Mesenchymal stem cell (in vitro differentiated cells and primary cell): ENCODE measurements around the gene LIAS. TPM values are rescaled to one million over a fixed set of nuclear protein-coding genes. Genes with fewer than 3 reads are reported as not detected.

Experiments
- DNase-seq: peaks from one replicate; pipeline ENCODE4 v3.0.0-alpha.2; 2013
- H2AFZ ChIP-seq: one replicate; pipeline ENCODE4 v1.6.1; 2013; ENCODE audit warnings: low read depth, mild to moderate bottlenecking, control low read depth, inconsistent platforms, low read length, moderate library complexity
- H2AK5ac ChIP-seq: 2 replicates; pipeline ENCODE4 v1.6.1; 2013; ENCODE audit warnings: low read length, moderate library complexity, mild to moderate bottlenecking, inconsistent platforms; ENCODE audit not compliant: severe bottlenecking
- H2BK120ac ChIP-seq: one replicate; pipeline ENCODE4 v1.6.1; 2013; ENCODE audit warnings: low read depth, mild to moderate bottlenecking, inconsistent platforms, low read length, moderate library complexity
- H2BK12ac ChIP-seq, 2 experiments: one replicate each; pipeline ENCODE4 v1.6.1; 2013; ENCODE audit warnings: inconsistent platforms in 2 of 2, low read length in 2 of 2, mild to moderate bottlenecking in 2 of 2, moderate library complexity in 2 of 2, control low read depth in 1 of 2
- H2BK15ac ChIP-seq: one replicate; pipeline ENCODE4 v1.6.1; 2013; ENCODE audit warnings: mild to moderate bottlenecking, low read depth, inconsistent platforms; ENCODE audit not compliant: poor library complexity, severe bottlenecking
- H2BK5ac ChIP-seq: 2 replicates; pipeline ENCODE4 v1.6.1; 2013; ENCODE audit warnings: low read depth, mild to moderate bottlenecking, low read length, control low read depth, inconsistent platforms; ENCODE audit not compliant: poor library complexity, severe bottlenecking
- H3K14ac ChIP-seq, 2 experiments: one replicate each; pipeline ENCODE4 v1.6.1; 2013; ENCODE audit warnings: inconsistent platforms in 2 of 2, low read length in 2 of 2, control low read depth in 1 of 2, mild to moderate bottlenecking in 1 of 2, moderate library complexity in 1 of 2
- H3K18ac ChIP-seq, 2 experiments: one replicate each; pipeline ENCODE4 v1.6.1; 2013; ENCODE audit warnings: inconsistent platforms in 2 of 2, low read length in 2 of 2, control low read depth in 1 of 2, low read depth in 1 of 2, mild to moderate bottlenecking in 1 of 2
- H3K23ac ChIP-seq, 2 experiments: one replicate each; pipeline ENCODE4 v1.6.1; 2013; ENCODE audit warnings: inconsistent platforms in 2 of 2, low read length in 2 of 2, mild to moderate bottlenecking in 2 of 2, moderate library complexity in 2 of 2, control low read depth in 1 of 2
- H3K27ac ChIP-seq: 2 replicates; pipeline ENCODE4 v1.5.1; 2013; ENCODE audit warnings: mild to moderate bottlenecking, moderate library complexity, low read length, control low read depth, inconsistent platforms; ENCODE audit not compliant: poor library complexity, severe bottlenecking
- H3K27me3 ChIP-seq, 2 experiments: 2 replicates each; pipeline versions ENCODE4 v1.6.1 to v1.7.0; 2013; ENCODE audit warnings: low read length in 2 of 2, mild to moderate bottlenecking in 2 of 2, moderate library complexity in 2 of 2, control low read depth in 1 of 2, inconsistent platforms in 1 of 2; ENCODE audit not compliant: control insufficient read depth in 1 of 2, insufficient read depth in 1 of 2
- H3K36me3 ChIP-seq, 2 experiments: 2 replicates each; pipeline versions ENCODE4 v1.6.1 to v1.7.0; 2013; ENCODE audit warnings: low read length in 2 of 2, control low read depth in 1 of 2, inconsistent platforms in 1 of 2, low read depth in 1 of 2, mild to moderate bottlenecking in 1 of 2; ENCODE audit not compliant: insufficient read depth in 2 of 2, control insufficient read depth in 1 of 2
- H3K4ac ChIP-seq, 2 experiments: one replicate each; pipeline ENCODE4 v1.6.1; 2013; ENCODE audit warnings: inconsistent platforms in 2 of 2, low read length in 2 of 2, mild to moderate bottlenecking in 2 of 2, moderate library complexity in 2 of 2, control low read depth in 1 of 2, low read depth in 1 of 2
- H3K4me1 ChIP-seq: 2 replicates; pipeline ENCODE4 v1.6.1; 2013; ENCODE audit warnings: low read depth, low read length, control low read depth; ENCODE audit not compliant: control insufficient read depth, insufficient read depth
- H3K4me2 ChIP-seq: 2 replicates; pipeline ENCODE4 v1.6.1; 2013; ENCODE audit warnings: low read length, mild to moderate bottlenecking, inconsistent platforms; ENCODE audit not compliant: poor library complexity, severe bottlenecking
- H3K4me3 ChIP-seq, 2 experiments: 2 replicates each; pipeline versions ENCODE4 v1.5.1 to v1.7.0; 2013; ENCODE audit warnings: low read length in 2 of 2, mild to moderate bottlenecking in 2 of 2, control low read depth in 1 of 2, low read depth in 1 of 2; ENCODE audit not compliant: insufficient read depth in 1 of 2
- H3K79me1 ChIP-seq: replicated peaks from 2 replicates; pipeline ENCODE4 v1.6.1; 2013; ENCODE audit warnings: mild to moderate bottlenecking, control low read depth, low read length, inconsistent platforms; ENCODE audit not compliant: poor library complexity, severe bottlenecking
- H3K9ac ChIP-seq: 2 replicates; pipeline ENCODE4 v1.7.0; 2013; ENCODE audit warnings: mild to moderate bottlenecking, low read length, moderate library complexity
- H3K9me3 ChIP-seq: 2 replicates; pipeline ENCODE4 v1.7.0; 2013; ENCODE audit warnings: mild to moderate bottlenecking, low read length; ENCODE audit not compliant: control insufficient read depth
- H4K8ac ChIP-seq: one replicate; pipeline ENCODE4 v1.6.1; 2013; ENCODE audit warnings: inconsistent platforms, mild to moderate bottlenecking, low read length, moderate library complexity
- H4K91ac ChIP-seq: one replicate; pipeline ENCODE4 v1.6.1; 2013; ENCODE audit warnings: mild to moderate bottlenecking, low read length, inconsistent platforms
- WGBS: methylation state at CpG from one replicate; pipeline ENCODE4 v1.1.7; 2013; ENCODE audit warnings: mixed read lengths; 5-methylcytosine and 5-hydroxymethylcytosine counted together
- small RNA-seq: library from polyadenylated mRNA; stranded (forward); fragments of <200 nt; extraction: miRNeasy Mini kit (QIAGEN cat#:217004); gene quantifications from one replicate; pipeline ENCODE3, GENCODE V24; 2013; ENCODE audit warnings: low read depth

LIAS gene

DNA sequence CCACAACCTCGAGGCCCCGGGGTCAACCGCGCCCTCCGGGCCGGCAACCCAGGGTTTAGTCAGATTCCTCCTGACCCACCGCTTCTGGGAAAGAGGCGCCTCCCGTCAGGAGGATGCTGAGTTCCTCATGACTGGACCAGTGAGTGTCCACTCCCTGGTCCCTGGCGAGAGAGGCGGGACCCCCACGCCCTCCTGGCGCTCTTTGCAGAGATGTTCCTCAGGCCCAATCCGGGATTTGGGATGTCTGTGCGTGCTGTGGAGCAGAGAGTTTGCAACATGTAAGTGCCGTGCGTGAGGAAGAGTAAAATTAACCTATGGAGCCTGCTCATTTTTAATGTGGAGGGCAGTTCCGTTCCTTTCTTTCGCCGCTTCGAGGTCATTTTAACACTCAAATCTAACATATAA lies 69.2 kb downstream of the LIAS start:
- Histone ChIP-seq H3K9me3 (peaks cover 5% of the 10 kb centered on the region), H2BK120ac (peak overlapping the region; percentile 38), H3K14ac (no peak overlapping the region), H2BK5ac (no peak overlapping the region), H3K36me3 (peaks cover 13% of the 10 kb centered on the region in 2 experiments), H2AK5ac (no peak overlapping the region), H3K4me1 (peaks cover 11% of the 10 kb centered on the region), H3K18ac (peak overlapping the region; percentile 5 to 93), H2BK12ac (peak overlapping the region in 1 of 2 experiments; percentile 25), H3K4me3 (peak overlapping the region; percentile 94 to 98), H2AFZ (no peak overlapping the region), H3K27me3 (no peaks in the 10 kb centered on the region), H3K79me1 (peaks cover 15% of the 10 kb centered on the region), H3K27ac (peak overlapping the region; percentile 93), H3K9ac (peak overlapping the region; percentile 98), H2BK15ac (peak overlapping the region; percentile 73), H3K23ac (no peak overlapping the region), H3K4ac (peak overlapping the region; percentile 92 to 99), H4K8ac (peak overlapping the region; percentile 98), H3K4me2 (peak overlapping the region; percentile 31), H4K91ac (peak overlapping the region; percentile 98)
- peak; percentile 91 for DNase-seq
- WGBS = 0% methylated on average over 15 of the region's 21 CpGs

Small RNAs within 50 kb of the gene (small RNA-seq; reads per million reads assigned to genes)
- not detected for gene MIR5591
- gene RF00019 = not detected
